Activated T-helper 9 cell treated with anti-CD3 and anti-CD28 coated beads, Interleukin-2, amount 50 U/mL, for 16 hours (primary cell): ENCODE results near the gene TUBE1.
A peak's percentile ranks its signal among the peaks of the same experiment; 100 is the strongest.
"Not testable (repeated sequence)": the region's sequence is repeated elsewhere in the genome, so short reads cannot be mapped to it uniquely, and the experiment has no call there.

Source experiments
- DNase-seq: peaks from one replicate; pipeline ENCODE4 v3.0.0-alpha.2; 2020; ENCODE audit warnings: low read depth

TUBE1 gene

GRCh38 chr6:112061605-112062004 lies 25.7 kb downstream of the TUBE1 start:
- DNase-seq, result no peak

GRCh38 chr6:112058243-112059032 lies 28.8 kb downstream of the TUBE1 start:
- DNase-seq, result no peak

- no peak for DNase-seq
Observed at GRCh38 chr6:112054555-112055190, 32.6 kb downstream of the TUBE1 start.

- DNase-seq, result no peak
Observed at GRCh38 chr6:112054001-112054400, 33.3 kb downstream of the TUBE1 start, which contains the start of gene CCN6. CCN6 (plus strand) TSS chr6:112054104; CDS start chr6:112054358, 254 bp downstream.

- not testable (repeated sequence) for DNase-seq
Observed at GRCh38 chr6:112051251-112051740, 36.0 kb downstream of the TUBE1 start.

GRCh38 chr6:112050429-112050828 lies 36.9 kb downstream of the TUBE1 start:
- DNase-seq, result no peak

GRCh38 chr6:112049996-112050395 lies 37.3 kb downstream of the TUBE1 start:
- DNase-seq, result no peak

GRCh38 chr6:112049026-112049799 lies 38.1 kb downstream of the TUBE1 start:
- DNase-seq, result no peak

GRCh38 chr6:112047523-112047922 lies 39.8 kb downstream of the TUBE1 start:
- DNase-seq, result not testable (repeated sequence)

- no peak for DNase-seq
Observed at GRCh38 chr6:112044856-112045255, 42.4 kb downstream of the TUBE1 start.

GRCh38 chr6:112044196-112044595 lies 43.1 kb downstream of the TUBE1 start:
- DNase-seq, result no peak

GRCh38 chr6:112043032-112044007 lies 44.0 kb downstream of the TUBE1 start:
- peak; percentile 85 for DNase-seq

- no peak for DNase-seq
Observed at GRCh38 chr6:112041535-112041934, 45.7 kb downstream of the TUBE1 start.

GRCh38 chr6:112040956-112041355 lies 46.3 kb downstream of the TUBE1 start:
- no peak for DNase-seq

- no peak for DNase-seq
Observed at GRCh38 chr6:112039431-112039770, 47.9 kb downstream of the TUBE1 start.

GRCh38 chr6:112038756-112039430 lies 48.4 kb downstream of the TUBE1 start:
- no peak for DNase-seq

GRCh38 chr6:112038268-112038667 lies 49.0 kb downstream of the TUBE1 start:
- DNase-seq, result no peak

- DNase-seq, result no peak
Observed at GRCh38 chr6:112037783-112038216, 49.5 kb downstream of the TUBE1 start.

- DNase-seq, result no peak
Observed at GRCh38 chr6:112036088-112036637, 51.1 kb downstream of the TUBE1 start.

- DNase-seq, result no peak
Observed at GRCh38 chr6:112034616-112034995, 52.7 kb downstream of the TUBE1 start.
